AG04450 (cell line): ENCODE data around the gene CMSS1. TPM values are rescaled to one million over a fixed set of nuclear protein-coding genes. Genes with fewer than 3 reads are reported as not detected.
"Not testable (repeated sequence)": the region's sequence is repeated elsewhere in the genome, so short reads cannot be mapped to it uniquely, and the experiment has no call there.

Source experiments
- CTCF ChIA-PET: fragments of 300-600, 350-600 bp; formaldehyde crosslinking; extraction: SDS; loops from one replicate; lab custom pipeline; 2022; ENCODE audit warnings: antibody characterized with exemption, inconsistent platforms; lab: Charles Lee
- POLR2A ChIA-PET: fragments of 350-600 bp; formaldehyde crosslinking; extraction: SDS; loops from one replicate; lab custom pipeline; 2021; ENCODE audit warnings: antibody characterized with exemption, inconsistent platforms; lab: Yijun Ruan, JAX
- DNase-seq: peaks from one replicate; pipeline ENCODE4 v3.0.0-alpha.2; 2011; ENCODE audit warnings: low read depth, low spot score
- H3K27ac ChIP-seq: one replicate; pipeline ENCODE4 v1.5.1; 2012; ENCODE audit warnings: low read depth, low read length, control low read depth
- H3K27me3 ChIP-seq: one replicate; pipeline ENCODE4 v1.6.0; 2012; ENCODE audit warnings: low read length; ENCODE audit not compliant: control insufficient read depth, insufficient read depth
- H3K4me3 ChIP-seq: 2 replicates; pipeline ENCODE4 v1.5.1; 2011; ENCODE audit warnings: mild to moderate bottlenecking, low read depth, low read length, control low read depth
- H3K9me3 ChIP-seq: 2 replicates; pipeline ENCODE4 v1.5.1; 2012; ENCODE audit warnings: low read length; ENCODE audit not compliant: control insufficient read depth, insufficient read depth
- polyA plus RNA-seq: library from polyadenylated mRNA; depleted of rRNA; stranded (reverse); fragments of >200 nt; gene quantifications from 2 replicates; pipeline ENCODE4 v1.2.3, GENCODE V29; 2011
- TF ChIP-seq, protein P1 (sequence below): IDR thresholded peaks from 2 replicates; pipeline ENCODE4 v1.5.1; 2011; ENCODE audit warnings: low read depth, low read length, control low read depth, inconsistent platforms

Gene CMSS1
- polyA plus RNA-seq, 1 experiment, result 15.7 TPM

- POLR2A ChIA-PET, result interaction anchor here (0.6 kb wide), 1 partner anchor 232 kb away, joined by 3 read pairs; no protein-coding TSS in a partner anchor
- no peaks in the 10 kb centered on the region for H3K9me3 ChIP-seq
- H3K4me3 ChIP-seq, result no peak overlapping the region
- no peak overlapping the region for H3K27ac ChIP-seq
- CTCF ChIA-PET, result interaction anchor here (0.6 to 1.3 kb wide), 3 partner anchors 314 to 495 kb away, joined by 3 to 8 read pairs (median 3); no protein-coding TSS in a partner anchor
- DNase-seq, result no peak
- TF ChIP-seq, protein P1, sequence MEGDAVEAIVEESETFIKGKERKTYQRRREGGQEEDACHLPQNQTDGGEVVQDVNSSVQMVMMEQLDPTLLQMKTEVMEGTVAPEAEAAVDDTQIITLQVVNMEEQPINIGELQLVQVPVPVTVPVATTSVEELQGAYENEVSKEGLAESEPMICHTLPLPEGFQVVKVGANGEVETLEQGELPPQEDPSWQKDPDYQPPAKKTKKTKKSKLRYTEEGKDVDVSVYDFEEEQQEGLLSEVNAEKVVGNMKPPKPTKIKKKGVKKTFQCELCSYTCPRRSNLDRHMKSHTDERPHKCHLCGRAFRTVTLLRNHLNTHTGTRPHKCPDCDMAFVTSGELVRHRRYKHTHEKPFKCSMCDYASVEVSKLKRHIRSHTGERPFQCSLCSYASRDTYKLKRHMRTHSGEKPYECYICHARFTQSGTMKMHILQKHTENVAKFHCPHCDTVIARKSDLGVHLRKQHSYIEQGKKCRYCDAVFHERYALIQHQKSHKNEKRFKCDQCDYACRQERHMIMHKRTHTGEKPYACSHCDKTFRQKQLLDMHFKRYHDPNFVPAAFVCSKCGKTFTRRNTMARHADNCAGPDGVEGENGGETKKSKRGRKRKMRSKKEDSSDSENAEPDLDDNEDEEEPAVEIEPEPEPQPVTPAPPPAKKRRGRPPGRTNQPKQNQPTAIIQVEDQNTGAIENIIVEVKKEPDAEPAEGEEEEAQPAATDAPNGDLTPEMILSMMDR, result no peak
- no peaks in the 10 kb centered on the region for H3K27me3 ChIP-seq
These were observed 19.0 kb downstream of the CMSS1 start for GRCh38 chr3:99836681-99837080.

DNA sequence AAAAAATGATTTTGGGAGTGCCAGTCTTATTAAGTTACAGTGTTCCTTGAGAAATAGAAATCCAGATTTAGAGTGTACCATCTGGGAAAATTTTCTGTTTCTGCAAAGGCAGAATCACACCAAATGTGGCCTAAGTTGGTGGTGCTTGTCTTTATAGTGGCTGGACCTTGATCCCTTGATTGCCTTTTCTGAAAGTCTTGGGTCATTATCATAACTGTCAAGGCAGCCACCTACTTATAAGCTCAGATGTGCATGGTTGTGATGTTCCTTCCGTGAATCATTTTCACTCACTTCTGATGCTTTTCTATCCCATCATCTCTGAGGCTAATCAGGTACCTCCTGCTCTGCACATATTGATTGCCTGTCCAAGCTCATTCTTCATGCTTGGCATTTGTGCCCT, 20.1 kb downstream of the CMSS1 start:
- no peak overlapping the region for H3K27ac ChIP-seq
- no peaks in the 10 kb centered on the region for H3K27me3 ChIP-seq
- POLR2A ChIA-PET, result no interaction called here
- CTCF ChIA-PET, result interaction anchor here (1.3 kb wide), 1 partner anchor 416 kb away, joined by 8 read pairs; no protein-coding TSS in a partner anchor
- TF ChIP-seq, protein P1, result no peak
- DNase-seq, result no peak
- H3K4me3 ChIP-seq, result no peak overlapping the region
- no peaks in the 10 kb centered on the region for H3K9me3 ChIP-seq

GRCh38 chr3:99838755-99839154, 21.1 kb downstream of the CMSS1 start:
- Histone ChIP-seq H3K9me3 (no peaks in the 10 kb centered on the region), H3K27me3 (no peaks in the 10 kb centered on the region), H3K4me3 (no peak overlapping the region), H3K27ac (no peak overlapping the region)
- CTCF ChIA-PET, result interaction anchor here (1.0 kb wide), 1 partner anchor 415 kb away, joined by 4 read pairs; no protein-coding TSS in a partner anchor
- TF ChIP-seq, protein P1, result no peak
- POLR2A ChIA-PET, result no interaction called here
- no peak for DNase-seq

GRCh38 chr3:99839613-99840012, 22.0 kb downstream of the CMSS1 start:
- CTCF ChIA-PET, result interaction anchor here (1.0 kb wide), 1 partner anchor 415 kb away, joined by 4 read pairs; no protein-coding TSS in a partner anchor
- TF ChIP-seq, protein P1, result no peak
- no peaks in the 10 kb centered on the region for H3K27me3 ChIP-seq

DNA sequence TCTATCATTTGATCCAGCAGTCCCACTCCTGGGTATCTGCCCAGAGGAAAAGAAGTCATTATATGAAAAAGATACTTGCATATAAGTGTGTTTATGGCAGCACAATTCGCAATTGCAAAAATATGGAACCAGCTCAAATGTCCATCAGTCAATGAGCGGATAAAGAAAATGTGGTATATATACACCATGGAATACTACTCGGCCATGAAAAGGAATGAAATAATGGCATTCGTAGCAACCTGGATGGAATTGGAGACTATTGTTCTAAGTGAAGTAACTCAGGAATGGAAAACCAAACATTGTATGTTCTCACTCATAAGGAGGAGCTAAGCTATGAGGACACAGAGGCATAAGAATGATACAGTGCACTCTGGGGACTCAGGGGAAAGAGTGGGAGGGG, 24.3 kb downstream of the CMSS1 start:
- H3K27me3 ChIP-seq, H3K9me3 ChIP-seq, H3K27ac ChIP-seq, DNase-seq, POLR2A ChIA-PET, H3K4me3 ChIP-seq: not testable (repeated sequence)
- CTCF ChIA-PET, result interaction anchor here (1.2 to 1.4 kb wide), 2 partner anchors 10 to 412 kb away, joined by 4 to 8 read pairs; no protein-coding TSS in a partner anchor

More at GRCh38 chr3:99839613-99840012, 22.0 kb downstream of the CMSS1 start:
- Histone ChIP-seq H3K9me3 (no peaks in the 10 kb centered on the region), H3K27ac (no peak overlapping the region), H3K4me3 (no peak overlapping the region)
- POLR2A ChIA-PET, result no interaction called here
- DNase-seq, result no peak
